Hepatocyte (in vitro differentiated cells): Measurements from ENCODE around the gene HDHD3. TPM values are rescaled to one million over a fixed set of nuclear protein-coding genes. Genes with fewer than 3 reads are reported as not detected.

Source experiments
- DNase-seq: peaks from one replicate; pipeline ENCODE4 v3.0.0-alpha.2; 2016; ENCODE audit warnings: low spot score
- H2AFZ ChIP-seq: fragments of 200-600 bp; sonication (generic); 2 replicates; pipeline ENCODE4 v1.6.0; 2016; ENCODE audit warnings: antibody characterized with exemption, mild to moderate bottlenecking
- H3K27ac ChIP-seq: fragments of 200-600 bp; sonication (generic); 2 replicates; pipeline ENCODE4 v1.5.1; 2016; ENCODE audit warnings: mild to moderate bottlenecking
- H3K27me3 ChIP-seq: fragments of 200-600 bp; sonication (generic); 2 replicates; pipeline ENCODE4 v1.6.1; 2016
- H3K36me3 ChIP-seq: fragments of 200-600 bp; sonication (generic); replicated peaks from 2 replicates; pipeline ENCODE4 v1.5.1; 2016; ENCODE audit warnings: low read depth; ENCODE audit not compliant: insufficient read depth
- H3K4me1 ChIP-seq: fragments of 200-600 bp; sonication (generic); 2 replicates; pipeline ENCODE4 v1.5.1; 2016; ENCODE audit warnings: mild to moderate bottlenecking, moderate library complexity; ENCODE audit not compliant: insufficient read depth
- H3K4me2 ChIP-seq: fragments of 200-600 bp; sonication (generic); 2 replicates; pipeline ENCODE4 v1.6.0; 2016
- H3K4me3 ChIP-seq: fragments of 200-600 bp; sonication (generic); 2 replicates; pipeline ENCODE4 v1.5.1; 2016; ENCODE audit warnings: mild to moderate bottlenecking
- H3K79me2 ChIP-seq: fragments of 200-600 bp; sonication (generic); 2 replicates; pipeline ENCODE4 v1.6.0; 2017; ENCODE audit warnings: mild to moderate bottlenecking
- H3K9me2 ChIP-seq: fragments of 200-600 bp; sonication (generic); replicated peaks from 2 replicates; pipeline ENCODE4 v1.6.0; 2017; ENCODE audit warnings: mild to moderate bottlenecking; ENCODE audit not compliant: insufficient read depth
- H3K9me3 ChIP-seq: fragments of 200-600 bp; sonication (generic); 2 replicates; pipeline ENCODE4 v1.5.1; 2016; ENCODE audit warnings: low read depth, mild to moderate bottlenecking
- H4K20me1 ChIP-seq: fragments of 200-600 bp; sonication (generic); 2 replicates; pipeline ENCODE4 v1.6.0; 2016; ENCODE audit warnings: mild to moderate bottlenecking; ENCODE audit not compliant: insufficient read depth, poor library complexity, severe bottlenecking
- CTCF ChIP-seq: fragments of 200-600 bp; sonication (generic); IDR thresholded peaks from 2 replicates; pipeline ENCODE4 v1.5.1; 2016; ENCODE audit warnings: antibody characterized with exemption, mild to moderate bottlenecking; ENCODE audit not compliant: poor library complexity
- EZH2 ChIP-seq: fragments of 200-600 bp; sonication (generic); IDR thresholded peaks from 2 replicates; pipeline ENCODE4 v1.6.1; 2016; ENCODE audit warnings: antibody characterized with exemption, mild to moderate bottlenecking, borderline replicate concordance
- EZH2phosphoT487 ChIP-seq: fragments of 200-600 bp; sonication (generic); IDR thresholded peaks from one replicate; pipeline ENCODE4 v1.6.1; 2018; ENCODE audit warnings: antibody characterized with exemption, mild to moderate bottlenecking, low read depth, moderate library complexity; ENCODE audit not compliant: unreplicated experiment, severe bottlenecking
- WGBS: methylation state at CpG from one replicate; pipeline ENCODE4 v1.1.6; 2016; ENCODE audit warnings: low lambda C conversion rate; ENCODE audit errors: missing lambda C conversion rate; 5-methylcytosine and 5-hydroxymethylcytosine counted together
- polyA plus RNA-seq: library from polyadenylated mRNA; unstranded; fragments of >200 nt; fragmentation: Nextera tagmentation; extraction: Ambion mirVana; gene quantifications from 2 replicates; pipeline ENCODE4 v1.2.1, GENCODE V29; 2016
- total RNA-seq: library from RNA; depleted of rRNA; stranded (reverse); fragments of >200 nt; gene quantifications from 2 replicates; pipeline ENCODE4 v1.2.3, GENCODE V29; 2014

HDHD3 gene
- total and polyA plus RNA-seq, 2 experiments from 2014 or later, result 96.8 to 110 TPM

GRCh38 chr9:113349445-113350094 is 27.2 kb downstream of the HDHD3 start, which contains the start of gene BSPRY:
TSS of gene BSPRY (plus strand) at chr9:113349541. CDS start at chr9:113349580, 39 bp downstream.
- TF ChIP-seq EZH2 (peak; percentile 44), CTCF (no peak)
- Histone ChIP-seq H3K36me3 (no peaks in the 10 kb centered on the region), H3K27ac (no peak within 1 kb of the TSS), H3K27me3 (peaks cover 20% of the 10 kb centered on the region), H3K9me3 (no peaks in the 10 kb centered on the region), H4K20me1 (no peaks in the 10 kb centered on the region), H3K9me2 (no peaks in the 10 kb centered on the region), H3K4me2 (peak within 1 kb of the TSS; percentile 92), H3K79me2 (no peaks in the 10 kb centered on the region), H2AFZ (peak within 1 kb of the TSS; percentile 63), H3K4me3 (peak within 1 kb of the TSS; percentile 58), H3K4me1 (peaks cover 9% of the 10 kb centered on the region)
- 3% methylated on average over 38 of the region's 71 CpGs for WGBS
- DNase-seq, result peak; percentile 77

GRCh38 chr9:113349066-113349444 is 27.7 kb downstream of the HDHD3 start:
- no peak for DNase-seq
- Histone ChIP-seq H3K27ac (no peak overlapping the region), H3K27me3 (peaks cover 20% of the 10 kb centered on the region), H2AFZ (peak overlapping the region; percentile 44), H3K4me2 (peak overlapping the region; percentile 92), H3K79me2 (no peaks in the 10 kb centered on the region), H3K9me2 (no peaks in the 10 kb centered on the region), H3K4me3 (peak overlapping the region; percentile 58), H3K4me1 (peaks cover 9% of the 10 kb centered on the region), H3K36me3 (no peaks in the 10 kb centered on the region), H3K9me3 (no peaks in the 10 kb centered on the region), H4K20me1 (no peaks in the 10 kb centered on the region)
- WGBS, result 14% methylated on average over 13 of the region's 13 CpGs
- TF ChIP-seq EZH2 (peak; percentile 37), CTCF (no peak), EZH2phosphoT487 (no peak)

- DNase-seq, result no peak
- H3K4me3 ChIP-seq, result no peak overlapping the region
- peaks cover 9% of the 10 kb centered on the region for H3K4me1 ChIP-seq
- TF ChIP-seq EZH2phosphoT487, result no peak
- no peak for TF ChIP-seq CTCF
- TF ChIP-seq EZH2, result no peak
- no peaks in the 10 kb centered on the region for H4K20me1 ChIP-seq
- H3K27me3 ChIP-seq, result peaks cover 20% of the 10 kb centered on the region
- 97% methylated on average over 3 of the region's 3 CpGs for WGBS
- no peaks in the 10 kb centered on the region for H3K9me2 ChIP-seq
- no peak overlapping the region for H2AFZ ChIP-seq
- no peak overlapping the region for H3K27ac ChIP-seq
- H3K9me3 ChIP-seq, result no peaks in the 10 kb centered on the region
- H3K4me2 ChIP-seq, result no peak overlapping the region
- no peaks in the 10 kb centered on the region for H3K36me3 ChIP-seq
- H3K79me2 ChIP-seq, result no peaks in the 10 kb centered on the region
Observed at GRCh38 chr9:113348437-113348836, 28.3 kb downstream of the HDHD3 start.

GRCh38 chr9:113345671-113346070 is 31.1 kb downstream of the HDHD3 start:
- Histone ChIP-seq H3K79me2 (no peaks in the 10 kb centered on the region), H3K27ac (no peak overlapping the region), H3K4me3 (no peak overlapping the region), H3K36me3 (no peaks in the 10 kb centered on the region), H3K9me2 (no peaks in the 10 kb centered on the region), H4K20me1 (no peaks in the 10 kb centered on the region), H2AFZ (no peak overlapping the region), H3K4me2 (no peak overlapping the region), H3K27me3 (peaks cover 13% of the 10 kb centered on the region), H3K9me3 (no peaks in the 10 kb centered on the region), H3K4me1 (peaks cover 9% of the 10 kb centered on the region)
- TF ChIP-seq EZH2phosphoT487 (no peak), CTCF (no peak), EZH2 (no peak)
- DNase-seq, result no peak
- 48% methylated on average over 1 of the region's 1 CpG for WGBS
